GM21825 (cell line): ENCODE data around the gene PGS1.
A peak's percentile ranks its signal among the peaks of the same experiment; 100 is the strongest.

Source experiments
- ATAC-seq: cut with Tn5 transposase; IDR thresholded peaks from one replicate; pipeline ENCODE4 v1.9.1; 2021; ENCODE audit warnings: mild to moderate bottlenecking, moderate library complexity; ENCODE audit not compliant: unreplicated experiment

PGS1 gene

DNA sequence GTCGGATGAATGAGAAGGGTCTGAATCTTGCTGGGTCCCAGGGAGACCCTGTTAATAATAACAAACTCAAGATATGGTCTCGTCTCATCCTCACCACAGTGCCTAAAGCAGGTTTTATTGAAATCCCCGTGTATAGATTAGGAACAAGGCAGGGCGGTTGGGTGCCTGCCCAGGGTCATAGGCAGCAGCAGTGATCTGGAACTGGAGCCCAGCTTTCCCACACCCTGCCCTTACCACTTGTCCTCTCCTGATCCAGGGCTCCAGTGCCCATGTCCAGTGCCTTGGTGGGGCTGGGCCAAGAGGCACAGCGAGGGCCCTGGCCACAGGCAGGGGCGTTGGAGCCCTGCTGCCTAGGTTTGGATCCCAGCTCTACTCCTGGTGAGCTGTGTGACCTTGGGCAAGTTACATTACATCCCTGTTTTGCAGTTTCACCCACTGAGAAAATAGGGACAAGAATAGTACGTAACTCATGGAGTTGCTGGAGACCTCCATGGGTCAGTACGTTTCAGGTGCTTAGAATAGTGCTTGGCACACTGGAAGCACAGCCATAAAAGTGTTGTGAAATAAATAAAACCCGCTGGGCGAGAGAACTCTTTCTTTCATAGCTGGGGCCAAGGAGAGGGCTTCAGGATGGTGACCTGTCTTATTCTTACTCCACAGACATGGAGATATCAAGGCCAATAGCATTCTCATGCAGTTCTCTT, 32.5 kb upstream of the PGS1 start:
- ATAC-seq, result no peak

DNA sequence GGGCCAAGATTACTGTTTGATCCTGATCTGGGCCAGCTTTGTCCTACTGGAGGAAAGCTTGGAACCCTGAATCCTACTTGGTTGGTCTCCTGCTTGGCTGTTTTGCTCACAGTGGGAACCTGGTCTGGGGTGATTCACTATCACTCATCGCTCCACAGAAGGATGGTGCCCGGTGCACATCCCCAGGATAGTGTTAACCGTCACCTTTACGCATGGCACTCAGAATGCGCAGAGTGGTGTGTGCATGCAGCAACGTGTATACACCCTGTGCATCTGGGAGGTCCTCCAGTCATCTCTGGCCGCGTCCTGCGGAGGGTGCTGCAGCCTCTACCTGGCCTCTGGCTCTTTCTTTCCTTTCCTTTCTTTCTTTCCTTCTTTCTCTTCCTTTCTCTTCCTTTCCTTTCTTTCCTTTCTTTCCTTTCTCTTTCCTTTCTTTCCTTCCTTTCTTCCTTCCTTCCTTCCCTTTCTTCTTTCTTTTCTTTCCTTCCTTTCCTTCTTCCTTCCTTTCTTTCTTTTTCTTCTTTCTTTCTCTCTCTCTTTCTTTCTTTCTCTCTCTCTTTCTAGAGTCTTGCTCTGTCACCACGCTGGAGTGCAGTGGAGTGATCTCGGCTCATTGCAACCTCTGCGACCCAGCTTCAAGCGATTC, 31.7 kb upstream of the PGS1 start:
- ATAC-seq, result no peak

GRCh38 chr17:78347453-78347852, 31.0 kb upstream of the PGS1 start:
- ATAC-seq, result no peak

- no peak for ATAC-seq
These were observed 30.2 kb upstream of the PGS1 start for GRCh38 chr17:78348055-78348770.

GRCh38 chr17:78349891-78350642, 28.4 kb upstream of the PGS1 start:
- ATAC-seq, result no peak

GRCh38 chr17:78351449-78352006, 26.9 kb upstream of the PGS1 start:
- ATAC-seq, result no peak

GRCh38 chr17:78353834-78354233, 24.6 kb upstream of the PGS1 start:
- no peak for ATAC-seq

DNA sequence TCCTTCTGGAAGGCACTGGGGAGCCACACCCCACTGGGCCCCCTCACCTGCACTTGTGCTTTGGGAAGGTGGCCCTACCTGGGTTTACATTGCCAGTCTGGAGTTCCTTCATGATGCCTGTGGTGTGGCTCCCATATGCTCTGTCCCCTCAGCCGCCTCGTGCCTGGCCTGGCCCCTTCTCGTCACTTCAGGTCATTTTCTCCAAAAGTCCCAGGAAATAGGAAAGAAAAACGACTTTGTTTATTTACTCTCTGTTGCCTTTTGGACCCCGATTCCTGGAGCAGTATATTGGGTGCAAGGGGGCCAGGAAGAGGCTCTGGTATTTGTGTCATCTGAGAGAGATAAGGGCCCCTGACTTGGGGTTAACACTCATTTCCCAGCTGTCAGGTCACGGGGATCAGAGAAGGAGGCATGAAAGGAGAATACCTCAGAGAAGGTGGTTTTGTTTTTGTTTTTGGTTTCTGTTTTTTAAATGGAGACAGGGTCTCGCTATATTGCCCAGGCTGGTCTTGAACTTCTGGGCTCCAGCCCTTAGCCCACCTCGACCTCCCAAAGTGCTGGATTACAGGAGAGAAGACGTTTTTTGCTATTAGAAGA, 23.3 kb upstream of the PGS1 start:
- ATAC-seq, result no peak

GRCh38 chr17:78355701-78356100, 22.7 kb upstream of the PGS1 start:
- ATAC-seq, result no peak

GRCh38 chr17:78356101-78356713, 22.2 kb upstream of the PGS1 start:
- ATAC-seq, result peak; percentile 43

DNA sequence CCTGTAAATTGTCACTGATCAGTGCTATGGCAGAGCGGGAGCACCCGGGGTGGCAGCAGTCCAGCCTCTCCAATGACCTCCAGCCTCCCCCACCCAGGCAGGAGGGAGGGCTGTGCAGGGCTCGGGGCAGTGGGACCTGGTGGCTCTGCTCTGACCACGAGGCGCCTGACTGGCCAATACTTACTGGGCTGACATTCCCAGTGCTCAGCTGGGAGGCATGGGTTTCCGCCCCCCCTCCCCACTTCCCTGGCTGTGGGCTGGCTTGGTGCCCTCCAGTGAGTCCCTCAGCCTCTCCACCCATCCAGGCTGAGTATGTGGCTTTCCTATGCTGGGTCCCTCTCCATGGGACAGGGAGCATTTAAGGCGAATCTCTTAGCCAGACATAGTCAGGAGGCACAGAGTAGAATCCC, 21.3 kb upstream of the PGS1 start:
- no peak for ATAC-seq

DNA sequence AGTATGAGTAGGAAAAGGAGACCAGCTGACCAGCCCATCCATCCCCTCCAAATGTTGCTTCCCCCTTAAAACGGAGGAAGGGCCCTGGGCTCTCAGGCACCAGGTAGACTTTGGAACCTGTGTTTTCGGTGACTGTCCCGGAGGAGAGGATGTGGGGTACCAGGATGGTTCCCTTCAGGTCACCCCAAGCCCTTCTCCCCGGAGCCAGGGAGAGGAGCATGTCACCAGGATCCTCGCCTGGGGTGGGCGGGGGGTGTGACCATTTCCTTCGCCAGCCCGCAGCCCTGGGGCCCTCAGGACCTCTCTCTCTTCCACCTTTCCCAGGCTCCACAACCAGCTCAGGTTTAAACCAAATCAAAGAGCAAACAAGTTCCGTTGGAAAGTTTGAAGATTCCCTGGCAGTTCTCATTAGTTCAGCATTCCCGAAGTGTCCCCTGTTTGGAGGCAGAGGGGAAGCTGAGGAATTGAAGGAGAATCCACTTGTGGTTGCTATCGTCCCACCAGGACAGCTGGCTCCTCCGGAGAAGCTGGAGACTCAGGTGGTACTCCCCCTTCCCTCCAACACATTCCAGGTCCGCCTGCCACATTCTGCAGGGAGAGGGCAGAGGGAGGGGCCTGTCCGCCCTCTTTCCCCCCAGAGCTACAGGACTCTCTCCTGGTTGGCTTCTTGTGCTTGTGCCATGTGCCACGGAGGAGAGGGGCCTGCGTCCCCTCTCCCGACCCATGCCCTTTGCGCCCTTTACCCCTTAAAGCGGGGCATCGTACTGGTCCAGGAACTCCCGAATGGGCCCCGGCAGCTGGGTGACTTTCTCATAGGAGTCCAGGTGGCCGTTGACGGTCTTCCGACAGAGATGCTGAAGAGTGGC, 20.5 kb upstream of the PGS1 start:
- ATAC-seq, result no peak

GRCh38 chr17:78358538-78359320, 19.7 kb upstream of the PGS1 start:
- ATAC-seq, result no peak

GRCh38 chr17:78359321-78359996, 19.0 kb upstream of the PGS1 start:
- ATAC-seq, result no peak

- peak; percentile 35 for ATAC-seq
These were observed 18.5 kb upstream of the PGS1 start, which contains the start of gene SOCS3 for GRCh38 chr17:78359997-78360370. Gene SOCS3, minus strand, starts transcription at chr17:78360077. Its CDS starts 982 bp downstream, at chr17:78359095.

DNA sequence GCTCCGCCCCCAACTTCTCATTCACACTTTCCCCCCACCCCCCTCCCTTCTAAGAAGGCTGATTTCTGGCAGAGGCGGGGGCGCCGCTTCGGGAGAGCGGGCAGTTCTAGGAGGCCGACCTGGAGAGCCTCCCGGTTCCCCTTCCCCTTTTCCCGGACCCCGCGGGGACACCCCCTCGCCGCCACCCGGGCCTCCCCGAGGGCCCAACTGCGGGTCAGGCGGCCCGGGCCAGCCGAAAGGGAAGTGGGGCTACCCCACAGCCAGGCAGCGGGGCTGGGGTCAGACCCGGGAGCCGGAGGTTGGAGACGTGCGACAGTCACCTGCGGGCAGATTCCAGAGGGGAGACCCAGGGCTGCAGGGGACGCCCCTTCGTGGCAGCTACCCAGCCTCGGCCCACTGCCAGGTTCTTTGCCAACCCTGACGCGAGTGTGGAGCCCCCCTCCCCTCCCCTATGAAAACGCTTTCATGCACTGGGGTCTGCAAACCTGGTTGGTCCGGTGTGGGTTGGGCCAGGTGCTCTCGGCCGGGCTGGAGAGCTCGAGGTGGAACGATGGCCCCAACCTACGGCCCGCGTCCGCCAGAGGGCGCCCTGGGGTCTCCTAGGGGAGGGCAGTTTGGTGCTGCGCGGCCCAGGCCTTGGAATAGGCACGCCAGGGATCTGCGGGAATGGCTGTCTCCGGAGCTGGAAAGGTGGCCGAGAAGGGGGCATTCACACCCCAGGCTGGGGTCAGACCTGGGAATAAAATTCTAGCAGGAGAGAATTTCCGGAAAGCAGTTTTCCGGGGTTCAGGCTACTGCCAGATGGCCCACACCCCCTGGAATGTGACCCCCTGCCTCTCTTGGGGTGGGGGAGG, 17.9 kb upstream of the PGS1 start:
- ATAC-seq, result peak; percentile 26

GRCh38 chr17:78361225-78361701, 17.2 kb upstream of the PGS1 start:
- ATAC-seq, result no peak
